GM23338 (cell line): Measurements from ENCODE around the gene TNNI3K. TPM values are rescaled to one million over a fixed set of nuclear protein-coding genes. Genes with fewer than 3 reads are reported as not detected.

Source experiments
- ATAC-seq: fragments of 200-7000 bp; cut with Tn5 transposase; 3 replicates; pipeline ENCODE4 v1.9.1; 2020
- DNase-seq: peaks from one replicate; pipeline ENCODE4 v3.0.0-alpha.2; 2015; ENCODE audit warnings: low spot score
- H2AFZ ChIP-seq: fragments of 200-600 bp; sonication (generic); 2 replicates; pipeline ENCODE4 v1.8.0; 2016; ENCODE audit warnings: antibody characterized with exemption, mild to moderate bottlenecking, moderate library complexity
- H3F3A ChIP-seq: fragments of 200-600 bp; sonication (generic); replicated peaks from 2 replicates; pipeline ENCODE4 v1.8.0; 2017; ENCODE audit warnings: antibody characterized with exemption, mixed run types, low read depth
- H3K27ac ChIP-seq: fragments of 200-600 bp; sonication (generic); 2 replicates; pipeline ENCODE4 v1.6.1; 2016; ENCODE audit warnings: low read depth
- H3K27me3 ChIP-seq: fragments of 200-600 bp; sonication (generic); 2 replicates; pipeline ENCODE4 v1.8.0; 2016; ENCODE audit warnings: mild to moderate bottlenecking, mixed run types, moderate library complexity; ENCODE audit not compliant: insufficient read depth
- H3K36me3 ChIP-seq: fragments of 200-600 bp; sonication (generic); 2 replicates; pipeline ENCODE4 v1.8.0; 2016; ENCODE audit warnings: mild to moderate bottlenecking; ENCODE audit not compliant: insufficient read depth
- H3K4me1 ChIP-seq: fragments of 200-600 bp; sonication (generic); 2 replicates; pipeline ENCODE4 v1.8.0; 2016; ENCODE audit warnings: mild to moderate bottlenecking, moderate library complexity; ENCODE audit not compliant: insufficient read depth
- H3K4me2 ChIP-seq: fragments of 200-600 bp; sonication (generic); 2 replicates; pipeline ENCODE4 v1.7.1; 2017; ENCODE audit warnings: mixed run types
- H3K4me3 ChIP-seq: fragments of 200-600 bp; sonication (generic); 2 replicates; pipeline ENCODE4 v1.6.1; 2016; ENCODE audit warnings: mixed run types
- H3K79me2 ChIP-seq: fragments of 200-600 bp; sonication (generic); replicated peaks from 2 replicates; pipeline ENCODE4 v1.8.0; 2017; ENCODE audit warnings: mild to moderate bottlenecking; ENCODE audit not compliant: insufficient read depth
- H3K9me2 ChIP-seq: fragments of 200-600 bp; sonication (generic); 2 replicates; pipeline ENCODE4 v1.8.0; 2017; ENCODE audit not compliant: insufficient read depth
- H4K20me1 ChIP-seq: fragments of 200-600 bp; sonication (generic); replicated peaks from 2 replicates; pipeline ENCODE4 v1.8.0; 2017; ENCODE audit warnings: mild to moderate bottlenecking; ENCODE audit not compliant: insufficient read depth
- H3K27ac Mint-ChIP-seq: 2 replicates; pipeline ENCODE4 v1.8.0; 2020; ENCODE audit warnings: inconsistent platforms, mild to moderate bottlenecking, moderate library complexity, mixed read lengths
- H3K27me3 Mint-ChIP-seq: 3 replicates; pipeline ENCODE4 v1.8.0; 2022; ENCODE audit warnings: low read depth, mild to moderate bottlenecking, moderate library complexity, mixed read lengths, inconsistent platforms; ENCODE audit not compliant: insufficient read depth, poor library complexity
- H3K36me3 Mint-ChIP-seq: 3 replicates; pipeline ENCODE4 v1.8.0; 2021; ENCODE audit warnings: low read depth, mild to moderate bottlenecking, inconsistent platforms, moderate library complexity, mixed read lengths
- H3K4me1 Mint-ChIP-seq: 3 replicates; pipeline ENCODE4 v1.8.0; 2020; ENCODE audit warnings: mild to moderate bottlenecking, inconsistent platforms, mixed read lengths
- H3K4me3 Mint-ChIP-seq: 3 replicates; pipeline ENCODE4 v1.8.0; 2021; ENCODE audit warnings: moderate library complexity, mild to moderate bottlenecking, inconsistent platforms, mixed read lengths
- H3K9me3 Mint-ChIP-seq: 3 replicates; pipeline ENCODE4 v1.8.0; 2020; ENCODE audit warnings: moderate library complexity, mild to moderate bottlenecking, inconsistent platforms, mixed read lengths
- CTCF ChIP-seq, 2 experiments: fragments of 200-600 bp in 1 of 2; sonication (generic) in 1 of 2; conservative IDR thresholded peaks; 2 replicates each; pipeline versions ENCODE4 v1.5.1 to v1.6.1; 2016 to 2017; ENCODE audit warnings: antibody characterized with exemption in 2 of 2, low read depth in 2 of 2, mild to moderate bottlenecking in 2 of 2, moderate library complexity in 1 of 2
- EZH2 ChIP-seq: fragments of 200-600 bp; sonication (generic); IDR thresholded peaks from one replicate; pipeline ENCODE4 v1.8.0; 2017; ENCODE audit warnings: antibody characterized with exemption, mild to moderate bottlenecking, low read depth; ENCODE audit not compliant: unreplicated experiment
- JUNB ChIP-seq: IDR thresholded peaks from one replicate; pipeline ENCODE4 v1.6.1; 2016; ENCODE audit warnings: antibody characterized with exemption; ENCODE audit not compliant: unreplicated experiment
- REST ChIP-seq: IDR thresholded peaks from one replicate; pipeline ENCODE4 v1.6.1; 2018; ENCODE audit warnings: antibody characterized with exemption; ENCODE audit not compliant: unreplicated experiment
- STAT1 ChIP-seq: IDR thresholded peaks from one replicate; pipeline ENCODE4 v1.6.1; 2016; ENCODE audit warnings: antibody characterized with exemption; ENCODE audit not compliant: unreplicated experiment
- ZNF331 ChIP-seq: fragments of 250-450 bp; sonication (Bioruptor Pico); IDR thresholded peaks from 2 replicates; pipeline ENCODE4 v1.5.0; 2020; ENCODE audit warnings: low read depth, mild to moderate bottlenecking, moderate library complexity
- polyA plus RNA-seq: library from polyadenylated mRNA; unstranded; fragments of >200 nt; fragmentation: Nextera tagmentation; extraction: Ambion mirVana; gene quantifications from 2 replicates; pipeline ENCODE4 v1.2.1, GENCODE V29; 2016
- total RNA-seq: library from RNA; depleted of rRNA; stranded (reverse); fragments of >200 nt; shearing (Covaris generic); gene quantifications from 2 replicates; pipeline ENCODE4 v1.2.3, GENCODE V29; 2014
- TF ChIP-seq, protein P1 (sequence below): fragments of 250-450 bp; sonication (Bioruptor Pico); IDR thresholded peaks from 2 replicates; pipeline ENCODE4 v1.5.0; 2020; ENCODE audit warnings: mild to moderate bottlenecking, moderate library complexity
- TF ChIP-seq, protein P2 (sequence below): IDR thresholded peaks from 2 replicates; pipeline ENCODE4 v1.6.1; 2016; ENCODE audit warnings: antibody characterized with exemption

TNNI3K gene
- total and polyA plus RNA-seq, 2 experiments from 2014 or later, result not detected

GRCh38 chr1:74396933-74397332 is 161.7 kb downstream of the TNNI3K start (continued):
- TF ChIP-seq REST, result no peak

- H3K36me3 Mint-ChIP-seq, result no peaks in the 10 kb centered on the region
- no peak for ATAC-seq
- Histone ChIP-seq H4K20me1 (no peaks in the 10 kb centered on the region), H3K27ac (no peak overlapping the region), H2AFZ (no peak overlapping the region), H3K79me2 (no peaks in the 10 kb centered on the region), H3K4me2 (no peak overlapping the region), H3K27me3 (no peaks in the 10 kb centered on the region), H3K4me3 (no peak overlapping the region), H3K9me2 (peaks cover 8% of the 10 kb centered on the region; the same call in 1 of the 2 replicates), H3K36me3 (no peaks in the 10 kb centered on the region), H3K4me1 (no peaks in the 10 kb centered on the region), H3F3A (no peaks in the 10 kb centered on the region)
- H3K27me3 Mint-ChIP-seq, result no peaks in the 10 kb centered on the region
- H3K9me3 Mint-ChIP-seq, result no peaks in the 10 kb centered on the region
- no peak for TF ChIP-seq EZH2
- TF ChIP-seq ZNF331 (CRISPR knock-in tag), result no peak
- no peak for TF ChIP-seq CTCF (conservative IDR thresholded peaks at IDR 0.05; ENCODE audit: low read depth in 2 of 2)
- no peak overlapping the region for H3K27ac Mint-ChIP-seq
- H3K4me3 Mint-ChIP-seq, result no peak overlapping the region
- no peaks in the 10 kb centered on the region for H3K4me1 Mint-ChIP-seq
- DNase-seq, result no peak
Observed at GRCh38 chr1:74399249-74399648, 164.1 kb downstream of the TNNI3K start.

DNA sequence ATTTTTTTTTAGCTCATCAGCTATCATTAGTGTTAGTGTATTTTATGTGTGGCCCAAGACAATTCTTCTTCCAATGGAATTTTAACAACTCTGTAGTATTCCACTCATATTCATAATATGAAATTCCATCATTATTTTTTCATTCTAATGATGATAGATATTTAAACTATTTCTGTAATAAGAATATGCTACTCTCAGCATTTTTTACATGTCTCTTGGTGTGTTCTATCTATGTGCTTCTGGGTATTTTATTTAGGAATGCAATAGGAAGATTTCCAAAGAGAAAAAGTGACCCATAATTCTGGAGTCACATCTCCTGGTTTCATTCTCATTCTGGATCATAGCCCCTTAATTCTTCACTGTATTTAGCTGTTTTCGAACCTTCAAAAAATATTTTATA is 167.7 kb downstream of the TNNI3K start:
- H3K9me2 ChIP-seq, result peaks cover 8% of the 10 kb centered on the region; the same call in 1 of the 2 replicates
- no peaks in the 10 kb centered on the region for H3K27me3 Mint-ChIP-seq
- H3K4me1 ChIP-seq, result no peaks in the 10 kb centered on the region
- H3K36me3 Mint-ChIP-seq, result no peaks in the 10 kb centered on the region
- no peak overlapping the region for H3K27ac ChIP-seq
- DNase-seq, result no peak
- H3F3A ChIP-seq, result no peaks in the 10 kb centered on the region
- no peaks in the 10 kb centered on the region for H3K79me2 ChIP-seq
- H2AFZ ChIP-seq, result no peak overlapping the region
- H4K20me1 ChIP-seq, result no peaks in the 10 kb centered on the region
- no peak overlapping the region for H3K4me3 ChIP-seq
- H3K4me2 ChIP-seq, result no peak overlapping the region
- ATAC-seq, result no peak
- no peaks in the 10 kb centered on the region for H3K9me3 Mint-ChIP-seq
- no peaks in the 10 kb centered on the region for H3K36me3 ChIP-seq
- no peak overlapping the region for H3K4me3 Mint-ChIP-seq
- no peaks in the 10 kb centered on the region for H3K27me3 ChIP-seq
- H3K27ac Mint-ChIP-seq, result no peak overlapping the region
- H3K4me1 Mint-ChIP-seq, result no peaks in the 10 kb centered on the region
- TF ChIP-seq, protein P1, sequence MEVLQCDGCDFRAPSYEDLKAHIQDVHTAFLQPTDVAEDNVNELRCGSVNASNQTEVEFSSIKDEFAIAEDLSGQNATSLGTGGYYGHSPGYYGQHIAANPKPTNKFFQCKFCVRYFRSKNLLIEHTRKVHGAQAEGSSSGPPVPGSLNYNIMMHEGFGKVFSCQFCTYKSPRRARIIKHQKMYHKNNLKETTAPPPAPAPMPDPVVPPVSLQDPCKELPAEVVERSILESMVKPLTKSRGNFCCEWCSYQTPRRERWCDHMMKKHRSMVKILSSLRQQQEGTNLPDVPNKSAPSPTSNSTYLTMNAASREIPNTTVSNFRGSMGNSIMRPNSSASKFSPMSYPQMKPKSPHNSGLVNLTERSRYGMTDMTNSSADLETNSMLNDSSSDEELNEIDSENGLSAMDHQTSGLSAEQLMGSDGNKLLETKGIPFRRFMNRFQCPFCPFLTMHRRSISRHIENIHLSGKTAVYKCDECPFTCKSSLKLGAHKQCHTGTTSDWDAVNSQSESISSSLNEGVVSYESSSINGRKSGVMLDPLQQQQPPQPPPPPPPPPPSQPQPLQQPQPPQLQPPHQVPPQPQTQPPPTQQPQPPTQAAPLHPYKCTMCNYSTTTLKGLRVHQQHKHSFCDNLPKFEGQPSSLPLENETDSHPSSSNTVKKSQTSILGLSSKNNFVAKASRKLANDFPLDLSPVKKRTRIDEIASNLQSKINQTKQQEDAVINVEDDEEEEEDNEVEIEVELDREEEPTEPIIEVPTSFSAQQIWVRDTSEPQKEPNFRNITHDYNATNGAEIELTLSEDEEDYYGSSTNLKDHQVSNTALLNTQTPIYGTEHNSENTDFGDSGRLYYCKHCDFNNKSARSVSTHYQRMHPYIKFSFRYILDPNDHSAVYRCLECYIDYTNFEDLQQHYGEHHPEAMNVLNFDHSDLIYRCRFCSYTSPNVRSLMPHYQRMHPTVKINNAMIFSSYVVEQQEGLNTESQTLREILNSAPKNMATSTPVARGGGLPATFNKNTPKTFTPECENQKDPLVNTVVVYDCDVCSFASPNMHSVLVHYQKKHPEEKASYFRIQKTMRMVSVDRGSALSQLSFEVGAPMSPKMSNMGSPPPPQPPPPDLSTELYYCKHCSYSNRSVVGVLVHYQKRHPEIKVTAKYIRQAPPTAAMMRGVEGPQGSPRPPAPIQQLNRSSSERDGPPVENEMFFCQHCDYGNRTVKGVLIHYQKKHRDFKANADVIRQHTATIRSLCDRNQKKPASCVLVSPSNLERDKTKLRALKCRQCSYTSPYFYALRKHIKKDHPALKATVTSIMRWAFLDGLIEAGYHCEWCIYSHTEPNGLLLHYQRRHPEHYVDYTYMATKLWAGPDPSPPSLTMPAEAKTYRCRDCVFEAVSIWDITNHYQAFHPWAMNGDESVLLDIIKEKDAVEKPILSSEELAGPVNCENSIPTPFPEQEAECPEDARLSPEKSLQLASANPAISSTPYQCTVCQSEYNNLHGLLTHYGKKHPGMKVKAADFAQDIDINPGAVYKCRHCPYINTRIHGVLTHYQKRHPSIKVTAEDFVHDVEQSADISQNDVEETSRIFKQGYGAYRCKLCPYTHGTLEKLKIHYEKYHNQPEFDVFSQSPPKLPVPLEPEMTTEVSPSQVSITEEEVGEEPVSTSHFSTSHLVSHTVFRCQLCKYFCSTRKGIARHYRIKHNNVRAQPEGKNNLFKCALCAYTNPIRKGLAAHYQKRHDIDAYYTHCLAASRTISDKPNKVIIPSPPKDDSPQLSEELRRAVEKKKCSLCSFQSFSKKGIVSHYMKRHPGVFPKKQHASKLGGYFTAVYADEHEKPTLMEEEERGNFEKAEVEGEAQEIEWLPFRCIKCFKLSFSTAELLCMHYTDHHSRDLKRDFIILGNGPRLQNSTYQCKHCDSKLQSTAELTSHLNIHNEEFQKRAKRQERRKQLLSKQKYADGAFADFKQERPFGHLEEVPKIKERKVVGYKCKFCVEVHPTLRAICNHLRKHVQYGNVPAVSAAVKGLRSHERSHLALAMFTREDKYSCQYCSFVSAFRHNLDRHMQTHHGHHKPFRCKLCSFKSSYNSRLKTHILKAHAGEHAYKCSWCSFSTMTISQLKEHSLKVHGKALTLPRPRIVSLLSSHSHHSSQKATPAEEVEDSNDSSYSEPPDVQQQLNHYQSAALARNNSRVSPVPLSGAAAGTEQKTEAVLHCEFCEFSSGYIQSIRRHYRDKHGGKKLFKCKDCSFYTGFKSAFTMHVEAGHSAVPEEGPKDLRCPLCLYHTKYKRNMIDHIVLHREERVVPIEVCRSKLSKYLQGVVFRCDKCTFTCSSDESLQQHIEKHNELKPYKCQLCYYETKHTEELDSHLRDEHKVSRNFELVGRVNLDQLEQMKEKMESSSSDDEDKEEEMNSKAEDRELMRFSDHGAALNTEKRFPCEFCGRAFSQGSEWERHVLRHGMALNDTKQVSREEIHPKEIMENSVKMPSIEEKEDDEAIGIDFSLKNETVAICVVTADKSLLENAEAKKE (CRISPR knock-in tag), result no peak
- TF ChIP-seq JUNB (no peak), ZNF331 (CRISPR knock-in tag) (no peak), STAT1 (no peak)
- TF ChIP-seq, protein P2, sequence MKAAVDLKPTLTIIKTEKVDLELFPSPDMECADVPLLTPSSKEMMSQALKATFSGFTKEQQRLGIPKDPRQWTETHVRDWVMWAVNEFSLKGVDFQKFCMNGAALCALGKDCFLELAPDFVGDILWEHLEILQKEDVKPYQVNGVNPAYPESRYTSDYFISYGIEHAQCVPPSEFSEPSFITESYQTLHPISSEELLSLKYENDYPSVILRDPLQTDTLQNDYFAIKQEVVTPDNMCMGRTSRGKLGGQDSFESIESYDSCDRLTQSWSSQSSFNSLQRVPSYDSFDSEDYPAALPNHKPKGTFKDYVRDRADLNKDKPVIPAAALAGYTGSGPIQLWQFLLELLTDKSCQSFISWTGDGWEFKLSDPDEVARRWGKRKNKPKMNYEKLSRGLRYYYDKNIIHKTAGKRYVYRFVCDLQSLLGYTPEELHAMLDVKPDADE, result no peak
